Uterus (tissue), 2 donors: Measurements from ENCODE around the gene LBHD2.

Experiments
- CTCF ChIP-seq, 4 experiments: fragments of 200-600 bp in 2 of 4; fragments of 450-650 bp in 2 of 4; sonication (generic) in 2 of 4; IDR thresholded peaks; one replicate each; pipeline ENCODE4 v1.5.1; 2016 to 2019; ENCODE audit warnings: antibody characterized with exemption in 4 of 4, mild to moderate bottlenecking in 2 of 4, moderate library complexity in 1 of 4
- POLR2A ChIP-seq, 2 donors: fragments of 450-650 bp; IDR thresholded peaks; one replicate each; pipeline ENCODE4 v1.6.1; 2016; ENCODE audit warnings: antibody characterized with exemption in 2 of 2, mild to moderate bottlenecking in 1 of 2, moderate library complexity in 1 of 2

- TF ChIP-seq CTCF (IDR thresholded peaks at IDR 0.05) (no peak), POLR2A (IDR thresholded peaks at IDR 0.05) (no peak)
Observed at GRCh38 chr14:103107455-103107854, 23.4 kb downstream of the LBHD2 start.
